Measurements from ENCODE around the gene HMGCL. TPM values are rescaled to one million over a fixed set of nuclear protein-coding genes. Genes with fewer than 3 reads are reported as not detected.

HMGCL gene
- polyA plus RNA-seq, 3 donors = 17.8 to 26.7 (median 22.1) TPM

- H2AFZ ChIP-seq (ENCODE audit: insufficient read depth, low read depth, low read length, poor library complexity, severe bottlenecking) = peak overlapping the region; percentile 87
- H3K4me3 Mint-ChIP-seq = peak overlapping the region; percentile 89 to 95
- peaks cover 23 to 58% of the 10 kb centered on the region in 2 donors for H3K36me3 ChIP-seq (replicated peaks in 1 of 2; ENCODE audit: control insufficient read depth in 1 of 2, insufficient read depth in 2 of 2, low read length in 2 of 2)
- H4K20me1 ChIP-seq (ENCODE audit: insufficient read depth, low read length) = no peaks in the 10 kb centered on the region
- intact Hi-C loops (cut with micrococcal nuclease) = loop anchor here (2.0 to 10.0 kb wide), 2 partner anchors 21 to 115 kb away; partner anchors contain the start of genes CNR2 (in 1 of the 2) and PITHD1 (in 1 of the 2)
- no peaks in the 10 kb centered on the region for H3K27me3 ChIP-seq (ENCODE audit: control insufficient read depth in 2 of 2, insufficient read depth in 2 of 2, low read length in 2 of 2)
- H3K4me1 ChIP-seq (ENCODE audit: control insufficient read depth in 1 of 2, insufficient read depth in 2 of 2, low read length in 2 of 2) = peaks cover 37 to 45% of the 10 kb centered on the region in 2 donors
- peak; percentile 63 to 85 (median 66) for DNase-seq
- peak overlapping the region; percentile 94 for H3K9ac ChIP-seq (ENCODE audit: insufficient read depth, low read length, poor library complexity, severe bottlenecking)
- H3K4me1 Mint-ChIP-seq = peaks cover 39% of the 10 kb centered on the region
- H3K9me3 Mint-ChIP-seq = no peaks in the 10 kb centered on the region
- H3K27me3 Mint-ChIP-seq (ENCODE audit: low read depth in 3 of 3) = peaks cover 0 to 3% (median 0%) of the 10 kb centered on the region in 3 donors
- H3K4me2 ChIP-seq (replicated peaks; ENCODE audit: extremely low read depth, low read length, poor library complexity, severe bottlenecking) = peak overlapping the region; percentile 98
- peaks cover 5% of the 10 kb centered on the region for H3K79me2 ChIP-seq (ENCODE audit: insufficient read depth, low read length)
- peak overlapping the region; percentile 84 to 97 (median 92) for H3K27ac Mint-ChIP-seq
- H3K9me3 ChIP-seq (replicated peaks in 1 of 2; ENCODE audit: control insufficient read depth in 1 of 2, insufficient read depth in 1 of 2, low read length in 2 of 2) = no peaks in the 10 kb centered on the region
- peaks cover 38 to 59% of the 10 kb centered on the region in 2 donors for H3K36me3 Mint-ChIP-seq
- no peak for TF ChIP-seq CTCF (IDR thresholded peaks at IDR 0.05)
- peak overlapping the region; percentile 39 to 97 for H3K27ac ChIP-seq (ENCODE audit: low read depth in 1 of 2, low read length in 2 of 2)
- peak overlapping the region; percentile 47 to 88 (median 85) for H3K4me3 ChIP-seq (replicated peaks in 1 of 3; ENCODE audit: low read depth in 2 of 3, low read length in 3 of 3)
- 2% methylated on average over 48 of the region's 48 CpGs for WGBS (ENCODE audit: insufficient coverage)
Measured at GRCh38 chr1:23799570-23800399, 25.4 kb downstream of the HMGCL start.

- no peak for DNase-seq
- H3K9me3 Mint-ChIP-seq = no peaks in the 10 kb centered on the region
- 46% methylated on average over 5 of the region's 7 CpGs for WGBS (ENCODE audit: insufficient coverage)
- Histone ChIP-seq H3K79me2 (ENCODE audit: insufficient read depth, low read length) (peaks cover 5% of the 10 kb centered on the region), H3K27ac (ENCODE audit: low read depth in 1 of 2, low read length in 2 of 2) (peak overlapping the region in 1 of 2 donors; percentile 97), H3K9me3 (replicated peaks in 1 of 2; ENCODE audit: control insufficient read depth in 1 of 2, insufficient read depth in 1 of 2, low read length in 2 of 2) (no peaks in the 10 kb centered on the region), H3K4me1 (ENCODE audit: control insufficient read depth in 1 of 2, insufficient read depth in 2 of 2, low read length in 2 of 2) (peaks cover 31 to 39% of the 10 kb centered on the region in 2 donors), H3K27me3 (ENCODE audit: control insufficient read depth in 2 of 2, insufficient read depth in 2 of 2, low read length in 2 of 2) (no peaks in the 10 kb centered on the region), H3K36me3 (replicated peaks in 1 of 2; ENCODE audit: control insufficient read depth in 1 of 2, insufficient read depth in 2 of 2, low read length in 2 of 2) (peaks cover 29 to 61% of the 10 kb centered on the region in 2 donors), H3K4me2 (replicated peaks; ENCODE audit: extremely low read depth, low read length, poor library complexity, severe bottlenecking) (peak overlapping the region; percentile 98), H3K9ac (ENCODE audit: insufficient read depth, low read length, poor library complexity, severe bottlenecking) (peak overlapping the region; percentile 94), H4K20me1 (ENCODE audit: insufficient read depth, low read length) (no peaks in the 10 kb centered on the region), H2AFZ (ENCODE audit: insufficient read depth, low read depth, low read length, poor library complexity, severe bottlenecking) (peak overlapping the region; percentile 87), H3K4me3 (replicated peaks in 1 of 3; ENCODE audit: low read depth in 2 of 3, low read length in 3 of 3) (peak overlapping the region in 1 of 3 experiments; percentile 85)
- H3K27me3 Mint-ChIP-seq (ENCODE audit: low read depth in 3 of 3) = peaks cover 0 to 3% (median 0%) of the 10 kb centered on the region in 3 donors
- H3K36me3 Mint-ChIP-seq = peaks cover 38 to 59% of the 10 kb centered on the region in 2 donors
- peak overlapping the region; percentile 89 to 95 for H3K4me3 Mint-ChIP-seq
- peaks cover 33% of the 10 kb centered on the region for H3K4me1 Mint-ChIP-seq
- H3K27ac Mint-ChIP-seq = peak overlapping the region in 6 of 7 donors; percentile 71 to 95 (median 91)
- intact Hi-C loops (cut with micrococcal nuclease) = no loop called here
- TF ChIP-seq CTCF (IDR thresholded peaks at IDR 0.05) = no peak
Measured at GRCh38 chr1:23799255-23799569, 26.0 kb downstream of the HMGCL start.
